K562 (cell line): Measurements from ENCODE around the gene NEXN.

Experiments used
- CBX3 ChIP-seq, 2 experiments: IDR thresholded peaks; 1 replicate in 1 of 2; 2 replicates in 1 of 2; pipeline ENCODE4 v1.6.1; 2012; ENCODE audit warnings: inconsistent platforms in 2 of 2, low read length in 2 of 2, borderline replicate concordance in 1 of 2, control low read depth in 1 of 2
- CCNT2 ChIP-seq: IDR thresholded peaks from 2 replicates; pipeline ENCODE4 v1.6.1; 2011; ENCODE audit warnings: borderline replicate concordance, low read depth, mild to moderate bottlenecking, moderate library complexity, mixed read lengths, low read length; ENCODE audit not compliant: insufficient read length; ENCODE audit errors: extremely low read depth
- CHD4 ChIP-seq: fragments of 200-600 bp; sonication (generic); IDR thresholded peaks from 3 replicates; pipeline ENCODE4 v1.6.1; 2012; ENCODE audit warnings: low read depth, mild to moderate bottlenecking, mixed read lengths, low read length, inconsistent platforms; ENCODE audit not compliant: insufficient read depth, insufficient replicate concordance, poor library complexity, severe bottlenecking
- CTCF ChIP-seq, 3 experiments: IDR thresholded peaks in 2 of 3; conservative IDR thresholded peaks in 1 of 3; 2 replicates each; pipeline ENCODE4 v1.5.1; 2011 to 2012; ENCODE audit warnings: low read length in 3 of 3, mild to moderate bottlenecking in 3 of 3, control low read depth in 2 of 3, improper control_type of control experiment in 1 of 3, inconsistent platforms in 1 of 3, low read depth in 1 of 3, mixed read lengths in 1 of 3, moderate library complexity in 1 of 3; ENCODE audit not compliant: insufficient read depth in 2 of 3
- MBD1 ChIP-seq: fragments of 250-450 bp; sonication (Bioruptor Pico); IDR thresholded peaks from 2 replicates; pipeline ENCODE4 v1.8.0; 2022; ENCODE audit warnings: inconsistent platforms
- NFYB ChIP-seq: IDR thresholded peaks from 2 replicates; pipeline ENCODE4 v1.6.1; 2011; ENCODE audit warnings: mild to moderate bottlenecking, moderate library complexity; ENCODE audit not compliant: insufficient read length; ENCODE audit errors: extremely low read depth
- NRF1 ChIP-seq, 2 experiments: fragments of 450-650 bp; IDR thresholded peaks in 1 of 2; conservative IDR thresholded peaks in 1 of 2; 2 replicates each; pipeline ENCODE4 v1.6.1; 2014; ENCODE audit warnings: mild to moderate bottlenecking in 2 of 2
- POLR2A ChIP-seq: fragments of 450-650 bp; conservative IDR thresholded peaks from 2 replicates; pipeline ENCODE4 v1.6.1; 2016
- ZNF780A ChIP-seq: fragments of 250-450 bp; sonication (Bioruptor Pico); IDR thresholded peaks from 2 replicates; pipeline ENCODE4 v1.5.0; 2021; ENCODE audit warnings: mild to moderate bottlenecking

- TF ChIP-seq NRF1 (conservative IDR thresholded peaks at IDR 0.05 in 1 of 2, IDR thresholded peaks at IDR 0.05 in 1 of 2) (no peak), CCNT2 (no peak), CBX3 (IDR thresholded peaks at IDR 0.05; ENCODE audit: borderline replicate concordance in 1 of 2, low read length in 2 of 2) (no peak), POLR2A (no peak), NFYB (no peak), CTCF (IDR thresholded peaks at IDR 0.05 in 2 of 3, conservative IDR thresholded peaks at IDR 0.05 in 1 of 3; ENCODE audit: insufficient read depth in 2 of 3, low read depth in 1 of 3, low read length in 3 of 3) (no peak), ZNF780A (CRISPR knock-in tag) (no peak), CHD4 (no peak), MBD1 (CRISPR knock-in tag) (no peak)
Measured at GRCh38 chr1:77866296-77866695, 22.1 kb upstream of the NEXN start.
